Testis (tissue), 3 donors: ENCODE results near the gene MYO1H. TPM values are rescaled to one million over a fixed set of nuclear protein-coding genes. Genes with fewer than 3 reads are reported as not detected.
"Not testable (repeated sequence)": the region's sequence is repeated elsewhere in the genome, so short reads cannot be mapped to it uniquely, and the experiment has no call there.

Experiments used
- DNase-seq: peaks from one replicate; pipeline ENCODE4 v3.0.0-alpha.2; 2019
- H3K27ac ChIP-seq, 2 donors: fragments of 200-600 bp; sonication (generic); one replicate each; pipeline ENCODE4 v1.5.1; 2019
- H3K27me3 ChIP-seq: fragments of 200-600 bp; sonication (generic); one replicate; pipeline ENCODE4 v1.5.1; 2019
- H3K36me3 ChIP-seq: fragments of 200-600 bp; sonication (generic); one replicate; pipeline ENCODE4 v1.5.1; 2017; ENCODE audit warnings: low read depth; ENCODE audit errors: missing control alignments
- H3K4me1 ChIP-seq: fragments of 200-600 bp; sonication (generic); one replicate; pipeline ENCODE4 v1.5.1; 2019
- H3K4me3 ChIP-seq, 2 donors: fragments of 200-600 bp; sonication (generic); one replicate each; pipeline ENCODE4 v1.5.1; 2017 to 2019
- H3K9me3 ChIP-seq: fragments of 200-600 bp; sonication (generic); one replicate; pipeline ENCODE4 v1.5.1; 2017
- POLR2A ChIP-seq: fragments of 450-650 bp; IDR thresholded peaks from one replicate; pipeline ENCODE4 v1.6.1; 2017; ENCODE audit warnings: antibody characterized with exemption, mild to moderate bottlenecking, moderate library complexity
- WGBS, 2 donors: methylation state at CpG; one replicate each; pipeline ENCODE4 v1.1.5; 2018; 5-methylcytosine and 5-hydroxymethylcytosine counted together
- intact Hi-C: fragments of 100-400 bp; cut with DNase I; formaldehyde crosslinking; loops from one replicate; pipeline ENCODE4 v1.15.1; 2023; ENCODE audit warnings: low total_unique reads
- polyA plus RNA-seq: library from polyadenylated mRNA; stranded (reverse); fragments of 350-450 nt; fragmentation: Illumina TruSeq; extraction: RNeasy Lipid Tissue Mini Kit (QIAGEN cat#74804); gene quantifications from one replicate; pipeline ENCODE4 v1.2.3, GENCODE V29; 2014; ENCODE audit warnings: low read depth, low replicate concordance; ENCODE audit not compliant: insufficient read depth
- total RNA-seq, 2 donors: library from RNA; depleted of rRNA; stranded (reverse); fragments of >200 nt; gene quantifications; one replicate each; pipeline ENCODE4 v1.2.3, GENCODE V29; 2016
- TF ChIP-seq, protein P1 (sequence below), 3 experiments: fragments of 450-650 bp in 2 of 3; fragments of 200-600 bp in 1 of 3; sonication (generic) in 1 of 3; IDR thresholded peaks; one replicate each; pipeline ENCODE4 v1.5.1; 2016 to 2019; ENCODE audit warnings: antibody characterized with exemption in 3 of 3, mild to moderate bottlenecking in 2 of 3, moderate library complexity in 1 of 3

MYO1H gene
- total and polyA plus RNA-seq, 3 donors from 2014 or later, result 1.7 to 3.7 (median 2.9) TPM

GRCh38 chr12:109423392-109423791, 75.7 kb downstream of the MYO1H start:
- Histone ChIP-seq H3K36me3 (no peaks in the 10 kb centered on the region), H3K9me3 (no peaks in the 10 kb centered on the region), H3K27ac (no peak overlapping the region), H3K27me3 (no peaks in the 10 kb centered on the region), H3K4me1 (no peaks in the 10 kb centered on the region), H3K4me3 (no peak overlapping the region)
- intact Hi-C loops, result no loop called here
- DNase-seq, result no peak
- no peak for TF ChIP-seq POLR2A
- TF ChIP-seq, protein P1, sequence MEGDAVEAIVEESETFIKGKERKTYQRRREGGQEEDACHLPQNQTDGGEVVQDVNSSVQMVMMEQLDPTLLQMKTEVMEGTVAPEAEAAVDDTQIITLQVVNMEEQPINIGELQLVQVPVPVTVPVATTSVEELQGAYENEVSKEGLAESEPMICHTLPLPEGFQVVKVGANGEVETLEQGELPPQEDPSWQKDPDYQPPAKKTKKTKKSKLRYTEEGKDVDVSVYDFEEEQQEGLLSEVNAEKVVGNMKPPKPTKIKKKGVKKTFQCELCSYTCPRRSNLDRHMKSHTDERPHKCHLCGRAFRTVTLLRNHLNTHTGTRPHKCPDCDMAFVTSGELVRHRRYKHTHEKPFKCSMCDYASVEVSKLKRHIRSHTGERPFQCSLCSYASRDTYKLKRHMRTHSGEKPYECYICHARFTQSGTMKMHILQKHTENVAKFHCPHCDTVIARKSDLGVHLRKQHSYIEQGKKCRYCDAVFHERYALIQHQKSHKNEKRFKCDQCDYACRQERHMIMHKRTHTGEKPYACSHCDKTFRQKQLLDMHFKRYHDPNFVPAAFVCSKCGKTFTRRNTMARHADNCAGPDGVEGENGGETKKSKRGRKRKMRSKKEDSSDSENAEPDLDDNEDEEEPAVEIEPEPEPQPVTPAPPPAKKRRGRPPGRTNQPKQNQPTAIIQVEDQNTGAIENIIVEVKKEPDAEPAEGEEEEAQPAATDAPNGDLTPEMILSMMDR (IDR thresholded peaks at IDR 0.05), result no peak
- 81 to 85% methylated on average over 9 of the region's 9 CpGs for WGBS, 2 donors

DNA sequence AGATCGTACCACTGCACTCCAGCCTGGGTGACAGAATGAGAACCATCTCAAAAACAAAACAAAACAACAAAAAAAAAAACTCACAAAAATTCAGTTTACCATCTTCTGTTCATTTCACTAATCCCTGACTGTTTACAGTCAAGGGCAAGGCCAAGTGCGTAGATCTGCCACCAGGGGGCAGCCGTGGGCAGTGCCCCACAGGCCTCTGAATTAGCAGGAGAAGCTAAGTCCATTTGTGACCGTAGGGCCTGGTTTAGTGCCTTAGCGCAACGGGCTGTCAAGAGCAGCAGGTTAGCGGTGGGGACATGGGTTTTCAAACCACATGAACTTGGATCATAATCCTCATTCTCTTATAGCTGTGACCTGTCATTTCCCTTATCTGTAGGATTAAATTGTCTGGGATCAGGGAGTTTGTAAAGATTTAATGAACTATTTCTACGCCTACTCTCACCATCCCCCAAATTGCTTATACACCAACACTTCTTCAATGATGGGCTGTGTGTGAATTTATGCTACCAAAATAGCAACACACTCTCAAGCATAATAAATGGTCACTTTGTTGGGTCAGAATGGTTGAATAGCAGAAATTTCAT, 80.4 kb downstream of the MYO1H start:
- intact Hi-C loops, result no loop called here
- H3K4me1 ChIP-seq, result no peaks in the 10 kb centered on the region
- no peaks in the 10 kb centered on the region for H3K9me3 ChIP-seq
- no peaks in the 10 kb centered on the region for H3K27me3 ChIP-seq
- no peak overlapping the region for H3K27ac ChIP-seq
- no peak for TF ChIP-seq POLR2A
- TF ChIP-seq, protein P1 (IDR thresholded peaks at IDR 0.05), result peak; percentile 54 to 94 (median 79)
- H3K36me3 ChIP-seq, result no peaks in the 10 kb centered on the region
- DNase-seq, result peak; percentile 85
- H3K4me3 ChIP-seq, result no peak overlapping the region
- WGBS, 2 donors, result 38 to 48% methylated on average over 8 of the region's 8 CpGs

GRCh38 chr12:109428804-109429203, 81.1 kb downstream of the MYO1H start:
- H3K27me3 ChIP-seq, H3K36me3 ChIP-seq, H3K4me3 ChIP-seq, H3K9me3 ChIP-seq, H3K4me1 ChIP-seq, DNase-seq, H3K27ac ChIP-seq, intact Hi-C loops: not testable (repeated sequence)
- WGBS, 2 donors, result 93 to 94% methylated on average over 3 of the region's 3 CpGs

- TF ChIP-seq POLR2A, result no peak
- TF ChIP-seq, protein P1 (IDR thresholded peaks at IDR 0.05), result no peak
Measured at GRCh38 chr12:109430244-109430643, 82.5 kb downstream of the MYO1H start.

DNA sequence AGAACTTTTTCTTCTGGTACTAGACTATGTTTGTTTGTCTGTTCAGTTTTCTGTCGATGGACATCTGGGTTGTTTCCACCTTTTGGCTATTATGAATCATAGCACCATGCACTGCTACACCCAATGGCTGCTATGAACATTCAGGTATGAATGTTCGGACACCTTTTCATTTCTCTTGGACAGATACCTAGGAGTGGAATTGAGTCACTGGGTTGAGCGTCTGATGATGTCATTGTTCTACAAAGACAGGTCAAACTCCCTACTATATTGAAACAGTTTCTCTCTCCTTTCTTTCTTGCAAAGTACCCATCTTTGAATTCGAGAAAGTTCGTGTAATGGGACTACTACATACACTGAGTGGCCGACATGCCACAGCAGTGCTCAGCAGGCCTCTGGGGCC, 84.7 kb downstream of the MYO1H start:
- intact Hi-C loops, result no loop called here
- no peak for TF ChIP-seq POLR2A
- TF ChIP-seq, protein P1 (IDR thresholded peaks at IDR 0.05), result no peak
- no peak for DNase-seq
- WGBS, 2 donors, result 71 to 76% methylated on average over 6 of the region's 6 CpGs
- Histone ChIP-seq H3K4me1 (no peaks in the 10 kb centered on the region), H3K4me3 (no peak overlapping the region), H3K9me3 (no peaks in the 10 kb centered on the region), H3K36me3 (no peaks in the 10 kb centered on the region), H3K27me3 (no peaks in the 10 kb centered on the region), H3K27ac (no peak overlapping the region)

More at GRCh38 chr12:109430244-109430643, 82.5 kb downstream of the MYO1H start:
- 78 to 97% methylated on average over 2 to 6 of the region's 6 CpGs for WGBS, 2 donors
- no peak overlapping the region for H3K4me3 ChIP-seq
- DNase-seq, result no peak
- H3K9me3 ChIP-seq, result no peaks in the 10 kb centered on the region
- no peaks in the 10 kb centered on the region for H3K4me1 ChIP-seq
- no peaks in the 10 kb centered on the region for H3K27me3 ChIP-seq
- intact Hi-C loops, result no loop called here
- H3K27ac ChIP-seq, result no peak overlapping the region
- no peaks in the 10 kb centered on the region for H3K36me3 ChIP-seq
